ENCODE data around the gene TREM1.

- TF ChIP-seq YY1 (IDR thresholded peaks at IDR 0.05; ENCODE audit: insufficient read depth, insufficient read length) (no peak), ZNF274 (IDR thresholded peaks at IDR 0.05; ENCODE audit: low read depth, low read length) (no peak)
Measured at GRCh38 chr6:41302638-41303037, 16.2 kb upstream of the TREM1 start.
